GM21619 (cell line): Measurements from ENCODE around the gene CACNA2D2.

Experiments
- ATAC-seq: cut with Tn5 transposase; IDR thresholded peaks from one replicate; pipeline ENCODE4 v1.9.1; 2021; ENCODE audit not compliant: unreplicated experiment

The CACNA2D2 gene

GRCh38 chr3:50405249-50405648, 98.2 kb downstream of the CACNA2D2 start:
- no peak for ATAC-seq

GRCh38 chr3:50401978-50402595, 101.3 kb downstream of the CACNA2D2 start:
- ATAC-seq, result no peak

DNA sequence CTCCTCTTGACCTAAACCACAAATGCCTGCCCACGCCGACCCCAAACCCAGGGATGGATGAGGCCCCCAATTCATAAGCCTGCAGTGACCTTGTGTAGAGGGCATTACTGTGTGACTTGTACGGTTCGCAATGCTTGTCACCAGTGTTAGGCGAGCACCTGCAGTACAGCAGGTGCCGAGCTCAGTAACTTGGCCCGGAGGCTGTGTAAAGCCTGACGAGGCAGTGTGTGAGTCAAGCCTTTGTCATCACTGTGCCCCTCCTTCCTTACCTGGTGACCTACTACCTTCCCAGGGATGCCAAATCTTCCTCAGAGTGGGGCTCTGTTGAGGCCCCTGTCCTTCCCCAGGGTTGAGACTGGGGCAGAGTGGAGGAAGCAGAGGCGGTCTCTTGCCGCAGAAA, 106.9 kb downstream of the CACNA2D2 start:
- ATAC-seq, result no peak

DNA sequence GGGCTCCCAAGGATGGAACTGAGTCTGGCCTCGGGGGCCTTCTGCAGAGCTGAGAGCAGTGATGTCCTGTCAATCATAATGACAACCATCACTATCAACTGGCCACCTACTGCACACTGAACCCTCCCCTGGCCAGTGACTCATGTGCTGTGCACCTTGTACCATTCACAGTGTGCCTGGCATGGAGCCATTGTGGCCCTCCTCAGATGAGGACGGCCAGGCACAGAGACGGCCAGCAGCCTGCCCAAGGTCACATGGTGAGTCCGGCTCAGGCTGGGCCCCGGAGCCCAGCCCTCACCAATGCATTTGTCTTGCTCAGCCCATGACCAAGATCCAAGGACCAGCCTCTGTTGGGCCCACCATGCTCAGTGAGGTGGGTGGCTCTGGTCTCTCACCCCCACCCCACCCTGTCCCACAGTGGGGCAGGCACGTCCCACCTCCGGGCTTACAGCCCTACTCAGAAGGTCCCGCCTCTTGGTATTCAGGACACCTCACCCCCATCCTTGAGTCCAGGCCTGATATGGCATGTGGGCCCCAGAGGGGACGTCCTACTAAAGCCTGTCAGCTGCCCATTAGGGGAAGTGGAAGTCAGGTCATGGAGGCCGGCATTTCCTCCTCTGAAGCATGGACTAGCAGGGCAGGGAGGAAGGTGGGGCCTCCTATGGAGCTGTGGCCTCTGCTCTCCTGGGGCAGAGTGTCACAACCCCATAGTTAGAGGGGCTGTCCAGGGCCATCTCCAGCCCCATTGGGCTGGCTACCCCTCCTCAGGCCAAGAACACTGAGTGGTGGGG, 108.2 kb downstream of the CACNA2D2 start:
- ATAC-seq, result no peak

DNA sequence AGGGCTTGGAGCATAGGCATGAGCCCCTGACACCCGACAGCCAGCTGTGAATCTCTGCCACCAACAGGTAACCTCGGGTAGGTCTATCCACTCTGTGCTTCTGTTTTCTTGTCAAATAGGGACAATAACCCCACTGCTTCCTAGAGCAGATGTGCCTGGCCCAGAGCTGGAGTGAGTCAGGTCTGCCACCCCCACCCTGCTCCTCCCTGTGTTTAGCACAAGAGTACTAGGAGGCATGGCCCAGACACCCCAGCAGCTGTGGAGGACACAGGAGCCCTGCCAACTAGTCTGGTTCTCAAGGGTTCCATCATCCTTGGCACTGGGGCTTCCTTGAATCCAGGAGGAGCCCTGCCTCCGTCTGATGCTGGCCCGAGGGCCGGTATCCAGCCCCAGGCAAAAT, 110.4 kb downstream of the CACNA2D2 start:
- ATAC-seq, result no peak

DNA sequence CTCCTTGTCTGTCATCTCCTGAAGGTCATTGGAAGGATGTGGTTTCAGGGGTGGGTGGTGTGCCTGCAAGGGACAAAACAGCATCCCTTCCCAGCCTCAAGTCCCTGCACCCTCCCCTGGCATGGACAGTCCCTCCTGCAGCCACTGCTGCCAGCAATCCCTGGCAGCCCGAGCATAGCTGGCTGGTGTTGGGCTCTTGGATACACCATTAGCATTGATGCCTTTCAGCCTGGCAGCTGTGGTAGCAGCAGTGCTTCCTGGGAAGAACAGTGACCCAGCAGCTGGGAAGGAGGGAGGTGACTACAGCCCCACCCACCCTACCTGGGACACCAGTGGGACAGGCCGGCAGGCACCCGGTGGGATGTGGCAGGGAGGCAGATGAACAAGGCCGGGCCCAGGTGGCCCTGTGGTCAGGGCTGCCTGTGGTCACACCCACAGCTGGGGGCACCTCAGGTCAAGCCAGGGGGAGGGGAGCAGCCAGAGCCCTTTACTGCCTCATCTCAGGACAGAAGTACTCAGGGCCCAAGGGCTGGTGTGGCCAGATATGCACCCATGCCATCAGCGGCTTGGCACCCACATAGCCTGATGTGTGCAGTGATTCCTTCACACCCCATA, 111.2 kb downstream of the CACNA2D2 start:
- ATAC-seq, result no peak

DNA sequence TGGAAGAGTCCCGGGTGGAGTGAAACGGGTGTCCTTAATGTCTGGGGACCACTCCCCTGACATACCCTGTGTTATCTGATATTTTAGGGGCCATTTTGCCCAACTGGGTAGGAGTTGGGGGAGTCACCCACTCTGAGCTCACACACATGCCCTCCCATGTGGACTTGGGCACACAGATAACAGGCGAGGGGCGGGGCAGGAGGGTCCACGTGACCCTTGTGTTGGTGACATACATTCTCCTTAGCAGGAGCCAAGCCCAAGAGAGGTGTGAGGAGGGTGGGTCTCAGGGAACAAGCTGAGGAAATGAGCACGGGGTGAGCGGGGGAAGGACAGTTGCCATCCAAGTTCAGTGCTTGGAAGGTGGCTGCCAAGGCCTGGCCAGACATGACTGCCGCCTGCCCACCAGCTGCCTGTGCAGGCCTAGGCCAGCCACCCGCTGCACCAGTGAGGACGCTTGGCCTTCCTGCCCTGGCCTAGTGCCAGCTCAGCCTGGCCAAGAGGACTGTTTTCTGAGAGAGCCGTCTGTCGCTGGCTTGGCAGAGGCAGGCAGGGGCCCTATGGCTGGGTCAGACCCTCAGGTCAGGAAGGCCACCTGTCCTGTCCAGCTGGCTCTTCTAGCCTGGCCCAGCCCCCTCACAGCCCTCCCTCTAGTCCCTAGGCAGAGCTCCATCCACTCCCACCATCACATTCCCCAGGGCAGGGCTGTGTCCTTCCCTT, 112.8 kb downstream of the CACNA2D2 start:
- ATAC-seq, result no peak

- ATAC-seq, result no peak
These were observed 114.0 kb downstream of the CACNA2D2 start for GRCh38 chr3:50389414-50389767.

GRCh38 chr3:50388720-50389413, 114.6 kb downstream of the CACNA2D2 start:
- ATAC-seq, result no peak

GRCh38 chr3:50388016-50388719, 115.3 kb downstream of the CACNA2D2 start:
- no peak for ATAC-seq

DNA sequence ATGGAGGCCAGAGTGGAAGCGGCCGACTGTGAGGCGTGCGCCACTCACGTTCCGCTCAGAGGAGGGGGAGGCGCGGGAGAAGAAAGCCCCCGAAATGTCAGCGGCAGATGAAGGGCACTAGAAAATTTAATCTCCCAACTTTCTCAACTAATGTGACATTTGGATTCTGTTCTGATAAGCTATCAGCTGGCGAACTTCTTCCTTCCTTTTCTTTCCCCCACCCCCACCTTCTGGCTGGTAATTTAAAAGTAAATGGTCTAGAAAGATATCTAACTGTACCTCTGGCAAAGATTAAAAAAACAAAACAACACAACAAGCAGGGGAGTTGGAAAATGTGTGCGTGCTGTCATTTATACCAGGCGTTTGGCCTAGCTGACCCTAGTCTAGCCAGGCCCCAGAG, 117.7 kb downstream of the CACNA2D2 start:
- no peak for ATAC-seq

DNA sequence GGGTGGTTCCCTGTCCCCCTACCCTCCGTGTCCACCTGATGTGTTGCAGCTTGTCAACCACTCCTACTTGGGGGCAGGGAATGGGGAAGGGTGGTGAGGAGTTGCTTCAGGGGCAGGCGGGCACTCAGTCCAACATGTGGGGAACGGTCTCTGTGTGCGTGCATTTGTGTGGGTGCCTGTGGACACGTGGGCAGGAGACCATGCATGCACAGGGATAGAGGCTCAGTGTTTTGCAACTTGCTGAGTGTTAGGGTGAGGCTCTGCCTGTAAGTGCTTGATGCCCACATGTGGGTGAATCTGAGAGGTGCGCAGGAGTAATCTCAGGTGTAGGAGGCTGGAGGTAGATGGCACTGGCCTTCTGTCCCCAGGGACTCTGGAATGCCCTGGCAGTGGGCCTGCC, 119.7 kb downstream of the CACNA2D2 start:
- ATAC-seq, result no peak

DNA sequence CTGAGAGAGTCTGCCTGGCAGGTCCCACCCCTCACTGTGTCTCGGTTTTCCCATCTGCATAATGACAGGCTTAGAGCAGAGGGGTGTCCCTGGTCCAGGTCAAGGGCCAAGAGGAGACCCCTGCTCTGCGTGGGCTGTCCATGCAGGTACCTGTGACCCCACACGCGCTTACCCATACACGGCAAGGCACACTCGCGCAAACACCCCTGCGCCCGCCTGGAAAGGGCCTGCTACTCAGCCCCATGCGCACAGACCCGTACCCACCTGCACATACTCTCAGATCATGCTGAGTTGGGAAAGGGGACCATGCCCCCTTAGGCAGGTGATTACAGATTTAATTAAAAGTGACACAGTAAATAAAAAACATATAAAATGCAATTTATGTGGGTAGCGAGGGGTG, 120.7 kb downstream of the CACNA2D2 start:
- ATAC-seq, result no peak

DNA sequence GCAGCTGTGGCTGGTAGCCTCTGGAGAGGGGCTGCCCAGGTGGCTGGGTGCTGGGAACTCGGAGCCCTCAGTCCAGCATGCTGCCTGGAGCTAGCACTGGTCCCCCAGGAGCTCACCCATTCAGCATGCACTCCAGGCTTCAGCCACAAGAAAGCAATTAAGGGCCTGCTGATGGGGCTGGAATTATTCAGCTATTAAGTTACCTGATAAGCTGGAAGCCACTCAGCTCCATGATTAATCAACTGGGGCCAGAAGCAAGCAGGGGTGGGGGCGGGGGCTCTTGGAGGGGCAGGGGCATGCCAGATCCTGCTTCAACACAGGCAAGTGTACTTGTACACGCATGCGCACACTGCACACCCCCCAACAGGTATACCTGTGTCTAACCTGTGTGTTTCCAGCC, 122.1 kb downstream of the CACNA2D2 start:
- ATAC-seq, result no peak

- ATAC-seq, result no peak
These were observed 122.9 kb downstream of the CACNA2D2 start for GRCh38 chr3:50380405-50381085.

GRCh38 chr3:50378757-50379156, 124.7 kb downstream of the CACNA2D2 start:
- ATAC-seq, result no peak

GRCh38 chr3:50378024-50378423, 125.4 kb downstream of the CACNA2D2 start:
- ATAC-seq, result no peak

DNA sequence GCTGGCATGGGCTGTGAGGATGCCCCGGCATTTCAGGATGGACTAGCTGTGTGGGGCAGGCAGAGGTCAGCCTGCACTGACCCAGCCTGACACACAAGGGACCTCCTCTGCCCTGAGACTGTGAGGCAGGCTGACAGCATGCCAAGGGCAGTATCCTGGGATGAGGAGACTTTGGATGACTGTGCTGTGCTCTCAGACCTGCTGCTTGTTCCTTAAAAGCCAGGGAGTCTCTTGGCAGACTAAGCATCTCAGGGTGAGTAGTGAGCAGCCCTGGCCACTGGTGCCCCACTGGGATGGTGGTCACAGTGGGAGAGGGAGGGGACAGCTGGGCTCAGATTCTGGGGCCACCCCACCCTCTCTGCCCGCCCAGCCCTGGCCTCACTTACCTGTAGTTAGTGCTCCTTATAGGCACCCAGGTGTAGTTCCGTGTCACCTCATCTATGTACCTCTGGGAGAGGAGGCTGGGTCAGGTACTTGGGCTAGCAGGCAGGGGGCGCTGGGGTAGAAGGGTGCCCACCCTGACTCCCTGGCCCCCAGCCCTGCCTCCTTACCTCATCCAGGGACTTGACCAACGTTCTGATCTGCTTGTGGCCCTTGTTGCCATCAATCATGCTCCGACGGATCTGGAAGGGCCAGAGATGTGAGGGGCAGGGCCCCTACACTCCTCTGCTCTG, 128.0 kb downstream of the CACNA2D2 start:
- no peak for ATAC-seq
